CD4-positive, alpha-beta T cell treated with Interleukin-17A for 4 hours (primary cell): ENCODE measurements around the gene NELL1.
"Not testable (repeated sequence)": the region's sequence is repeated elsewhere in the genome, so short reads cannot be mapped to it uniquely, and the experiment has no call there.

Source experiments
- DNase-seq: peaks from one replicate; pipeline ENCODE4 v3.0.0-alpha.2; 2020; ENCODE audit warnings: mixed read lengths

NELL1 gene

DNA sequence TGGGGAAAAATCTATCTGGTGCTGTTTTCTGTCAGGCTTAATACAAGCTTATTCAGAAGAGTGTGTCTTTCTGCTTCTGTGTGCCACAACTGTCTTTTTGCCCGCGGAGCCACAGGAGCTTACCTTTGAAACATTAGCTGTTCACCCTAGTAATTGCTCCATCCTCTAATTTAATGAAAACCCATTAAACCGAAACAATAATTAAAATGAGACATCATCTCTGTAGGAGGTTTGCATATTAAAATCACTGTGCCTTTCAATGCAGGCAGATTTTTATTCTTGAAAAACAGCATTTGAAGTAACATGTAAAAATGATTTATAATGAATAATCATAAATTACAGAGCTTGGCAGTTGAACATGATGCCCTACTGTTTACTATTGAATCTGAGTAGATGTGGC is 102.3 kb downstream of the NELL1 start:
- DNase-seq: no peak

GRCh38 chr11:20775331-20775730 is 105.9 kb downstream of the NELL1 start:
- no peak for DNase-seq

DNA sequence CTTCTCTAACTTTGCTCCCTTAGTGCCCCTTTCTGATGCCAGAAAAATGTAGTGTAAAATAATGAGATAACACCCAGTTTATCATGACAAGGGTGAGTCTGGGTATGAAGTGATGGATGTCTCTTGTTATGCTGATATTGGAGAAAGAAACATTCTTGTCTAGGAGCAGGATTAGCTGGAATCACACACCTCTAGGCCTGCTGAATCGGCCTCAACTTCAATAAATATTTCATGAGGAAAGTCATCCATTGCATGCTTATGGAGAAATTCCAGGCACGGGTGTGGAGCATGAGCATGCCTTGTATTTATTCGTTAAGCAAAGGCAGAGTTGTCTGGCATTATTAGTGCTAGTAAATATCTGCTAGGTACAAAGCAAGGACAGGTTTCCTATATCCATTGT is 113.4 kb downstream of the NELL1 start:
- no peak for DNase-seq

GRCh38 chr11:20783220-20783619 is 113.8 kb downstream of the NELL1 start:
- DNase-seq: no peak

DNA sequence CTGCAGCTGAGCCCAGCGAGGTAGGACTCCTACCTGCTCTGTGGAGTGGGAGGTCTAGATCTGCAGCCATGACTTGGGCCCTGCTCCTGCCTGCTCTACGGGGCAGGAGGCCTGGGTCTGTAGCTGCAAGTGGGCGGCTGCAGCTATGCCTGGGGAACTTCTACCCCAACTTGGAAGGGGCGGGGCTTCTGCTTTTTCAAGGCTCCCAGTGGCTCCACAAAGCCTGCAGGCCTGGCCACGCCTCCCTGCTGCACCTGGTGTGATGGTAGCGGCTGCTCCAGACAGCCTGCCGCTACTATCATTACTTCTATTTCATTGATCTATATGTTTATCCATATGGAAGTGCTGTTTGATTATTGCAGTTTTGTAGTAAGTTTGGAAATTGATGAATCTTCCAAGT is 121.2 kb downstream of the NELL1 start:
- DNase-seq: no peak

DNA sequence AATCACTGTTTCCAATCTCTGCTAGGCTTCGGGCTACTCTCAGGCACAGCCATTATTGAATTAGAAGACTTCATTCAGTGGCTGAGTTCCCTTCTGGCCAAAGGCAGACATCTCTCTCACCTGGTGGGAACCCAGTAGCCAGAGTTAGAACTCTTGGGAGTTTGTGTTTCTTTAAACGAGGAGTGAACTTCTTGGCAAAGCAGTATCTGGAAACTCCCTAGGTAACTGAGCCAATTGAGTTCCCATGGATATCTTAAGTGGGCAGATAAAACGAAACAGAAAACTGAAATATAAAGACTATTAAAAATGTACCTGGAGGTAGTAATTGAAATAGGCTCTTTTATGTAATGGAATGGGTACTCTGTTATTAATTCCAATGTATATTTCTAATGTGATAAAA is 125.6 kb downstream of the NELL1 start:
- no peak for DNase-seq

GRCh38 chr11:20808328-20808727 is 138.9 kb downstream of the NELL1 start:
- no peak for DNase-seq

DNA sequence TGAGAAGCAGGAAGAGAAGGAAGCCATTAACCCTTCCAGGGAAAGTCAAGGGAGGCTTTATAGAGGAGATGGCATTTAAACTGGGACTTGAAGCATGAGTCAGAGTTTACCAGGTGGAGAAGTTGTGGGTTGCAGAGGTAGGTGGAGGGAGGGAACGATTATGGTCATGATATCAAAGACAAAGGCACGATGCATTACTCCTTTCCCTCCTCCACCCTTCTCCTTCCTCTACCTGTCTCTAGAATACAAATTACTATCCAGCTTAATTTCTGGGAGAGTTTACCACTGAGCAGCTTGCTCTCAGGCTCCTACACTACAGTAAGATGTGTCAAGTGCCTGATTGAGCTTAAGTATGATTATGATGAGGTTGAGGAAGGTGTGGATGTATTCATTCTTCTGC is 151.7 kb downstream of the NELL1 start:
- DNase-seq: no peak

GRCh38 chr11:20821470-20821869 is 152.1 kb downstream of the NELL1 start:
- no peak for DNase-seq

DNA sequence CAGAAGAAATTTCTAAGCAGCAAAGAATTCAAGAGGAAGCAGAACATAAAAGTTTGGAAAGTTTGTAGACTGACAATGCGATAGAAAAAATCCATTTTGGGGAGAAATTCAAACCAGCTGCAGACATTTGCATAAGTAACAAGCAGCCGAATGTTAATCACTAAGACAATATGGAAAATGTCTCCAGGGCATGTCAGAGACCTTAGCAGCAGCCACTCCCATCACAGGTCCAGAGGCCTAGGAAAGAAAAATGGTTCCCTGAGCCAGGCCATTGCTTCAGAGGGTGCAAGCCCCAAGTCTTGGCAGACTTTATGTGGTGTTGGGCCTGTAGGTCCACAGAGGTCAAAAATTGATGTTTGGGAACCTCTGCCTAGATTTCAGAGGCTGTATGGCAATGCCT is 155.4 kb downstream of the NELL1 start:
- no peak for DNase-seq

DNA sequence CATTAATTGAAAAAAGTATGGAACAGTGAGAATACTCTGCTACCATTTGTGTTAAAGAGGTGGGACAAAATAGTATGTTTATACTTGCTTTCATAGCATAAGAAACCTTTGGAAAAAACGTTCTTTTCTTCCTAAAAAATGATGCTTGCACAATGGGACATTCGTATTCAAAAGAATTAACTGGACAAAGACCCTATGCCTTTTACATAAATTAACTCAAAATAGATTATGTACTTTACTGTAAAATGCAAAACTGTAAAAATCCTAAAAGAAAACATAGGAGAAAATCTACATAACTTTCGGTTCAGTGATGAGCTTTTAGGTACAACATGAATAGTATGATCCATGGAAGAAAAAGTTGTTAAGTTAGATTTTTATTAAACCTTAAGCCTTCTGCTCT is 166.2 kb downstream of the NELL1 start:
- DNase-seq: no peak

GRCh38 chr11:20839231-20839630 is 169.8 kb downstream of the NELL1 start:
- no peak for DNase-seq

DNA sequence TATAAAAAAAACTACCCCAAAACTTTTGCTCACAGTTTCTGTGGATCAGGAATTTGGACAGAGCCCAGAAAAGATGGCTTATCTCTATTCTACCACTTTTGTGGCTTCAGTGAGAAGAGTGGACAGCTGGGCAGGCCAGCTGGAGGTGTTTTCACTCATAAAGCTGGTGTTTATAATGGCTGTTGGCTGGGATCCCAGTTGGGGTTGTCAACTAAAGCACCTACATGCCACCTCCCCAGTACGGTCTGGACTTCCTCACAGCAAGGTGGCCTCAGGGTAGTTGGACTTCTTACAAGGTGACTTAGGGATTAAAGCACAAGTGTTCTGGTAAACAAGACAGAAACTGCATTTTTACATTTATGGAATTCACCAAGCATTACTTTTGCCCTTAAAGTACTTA is 171.0 kb downstream of the NELL1 start:
- no peak for DNase-seq

DNA sequence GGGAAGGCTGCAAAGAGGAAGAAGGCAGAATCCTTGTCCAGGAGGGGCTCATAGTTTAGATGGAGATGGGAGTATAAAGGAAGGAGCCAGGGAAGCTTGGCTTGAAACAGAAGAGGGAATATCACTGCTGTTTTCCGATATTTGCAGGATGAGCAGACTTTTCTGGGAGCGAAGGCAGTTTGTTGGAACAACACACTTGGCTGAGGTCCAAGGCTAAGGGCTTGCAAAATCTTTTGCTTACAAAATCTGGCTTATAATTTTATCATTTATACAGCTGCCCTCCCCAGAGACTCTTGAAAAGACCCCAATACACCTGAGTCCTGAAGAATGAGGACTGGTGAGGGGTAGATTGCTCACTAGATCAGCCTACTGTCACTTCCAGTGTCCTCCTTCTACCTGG is 174.8 kb downstream of the NELL1 start:
- DNase-seq: no peak

DNA sequence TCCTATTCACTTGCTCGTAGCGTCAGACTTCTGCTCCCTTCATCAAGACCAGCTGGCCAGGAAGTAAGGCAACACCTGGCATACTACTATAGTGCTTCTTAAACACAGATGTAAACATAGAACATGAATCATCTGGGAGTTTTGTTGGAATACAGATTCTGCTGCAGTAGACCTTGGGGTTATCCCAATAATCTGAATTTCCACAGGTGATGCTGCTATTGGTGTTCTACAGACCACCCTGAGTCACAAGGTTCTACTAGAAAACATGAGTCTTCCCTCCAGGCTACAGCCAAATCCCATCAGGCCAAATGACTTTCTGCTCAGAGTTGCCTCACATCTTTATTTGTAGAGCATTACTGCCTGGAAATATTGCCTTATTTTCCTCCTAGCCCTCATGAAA is 175.2 kb downstream of the NELL1 start:
- no peak for DNase-seq

- DNase-seq: no peak
These were observed 185.0 kb downstream of the NELL1 start for GRCh38 chr11:20854215-20854955.

DNA sequence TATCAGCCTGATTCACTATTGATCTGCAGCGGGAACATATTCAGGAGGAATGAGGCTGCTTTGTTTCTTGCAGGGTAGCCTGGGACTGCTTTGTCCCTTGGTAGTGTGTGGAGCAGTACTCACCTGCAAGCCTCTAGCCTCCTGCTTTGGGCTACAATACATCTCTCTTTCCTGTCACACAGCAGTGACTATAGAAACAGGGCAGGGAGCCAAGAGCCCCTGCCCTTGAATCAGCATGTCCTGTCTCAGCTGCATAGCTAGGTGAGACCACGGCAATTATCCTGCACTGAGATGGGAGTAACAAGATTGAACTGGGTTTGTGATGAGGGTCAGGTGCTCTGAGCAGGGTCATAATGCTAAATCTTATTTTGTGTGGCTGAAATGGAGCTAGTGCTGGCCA is 191.9 kb downstream of the NELL1 start:
- DNase-seq: no peak

GRCh38 chr11:20862263-20862662 is 192.9 kb downstream of the NELL1 start:
- DNase-seq: not testable (repeated sequence)

DNA sequence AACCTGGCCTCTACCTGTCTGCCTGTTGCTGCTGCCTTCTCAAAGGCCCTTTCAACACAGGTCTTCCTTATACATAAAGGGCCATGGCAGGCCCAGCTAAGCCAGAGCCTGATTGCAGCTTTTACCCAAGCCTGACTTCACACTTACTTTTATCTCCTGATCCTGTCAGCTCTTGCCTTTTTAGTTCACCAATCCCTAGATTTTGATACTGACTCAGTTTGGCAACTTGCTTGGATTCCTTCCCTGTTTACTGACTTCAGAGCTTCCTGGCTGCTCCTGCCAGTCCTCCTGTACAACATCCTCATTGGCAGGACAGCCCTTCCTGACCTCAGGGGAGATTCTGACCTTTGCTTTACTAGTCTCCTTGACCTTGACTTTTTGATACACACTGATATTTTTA is 195.2 kb downstream of the NELL1 start:
- no peak for DNase-seq

DNA sequence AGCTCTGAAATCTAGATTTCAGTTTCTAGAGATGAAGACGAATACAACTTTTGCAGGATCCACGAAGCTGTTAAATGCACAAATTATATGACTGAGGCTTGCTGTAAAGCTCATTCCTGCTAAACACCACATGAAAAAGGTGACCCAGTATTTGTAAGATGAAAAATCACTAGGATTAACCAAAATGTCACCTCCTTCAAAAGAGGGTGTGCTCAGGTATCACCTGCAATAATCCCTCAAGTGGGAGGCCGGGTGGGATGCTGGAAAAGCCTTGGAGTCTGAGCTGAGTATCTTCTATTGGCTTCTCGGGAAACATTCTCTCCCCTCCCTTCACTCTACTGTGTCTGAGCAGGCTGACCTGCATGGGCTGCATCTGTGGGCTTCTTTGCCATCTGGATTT is 195.8 kb downstream of the NELL1 start:
- DNase-seq: no peak

- no peak for DNase-seq
These were observed 199.7 kb downstream of the NELL1 start for GRCh38 chr11:20869123-20869522.

DNA sequence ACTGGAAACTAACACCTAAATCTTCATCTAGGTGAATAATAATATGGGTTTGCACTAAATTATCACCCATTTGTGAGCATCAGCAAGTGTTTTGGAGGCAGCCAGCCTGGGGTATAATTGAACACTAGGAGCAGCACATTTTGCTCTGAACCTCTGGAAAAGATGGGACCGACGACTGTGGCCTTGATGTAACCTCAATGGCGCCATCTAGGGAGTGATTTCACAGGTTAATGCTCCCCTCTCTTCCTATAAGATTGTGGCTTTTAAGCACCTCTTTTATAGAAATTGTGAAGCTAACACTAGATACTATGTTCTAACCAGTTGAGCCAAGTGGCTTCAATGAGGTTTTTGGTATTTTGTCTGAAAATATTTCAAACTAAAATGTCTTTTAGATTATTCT is 203.7 kb downstream of the NELL1 start:
- DNase-seq: no peak

DNA sequence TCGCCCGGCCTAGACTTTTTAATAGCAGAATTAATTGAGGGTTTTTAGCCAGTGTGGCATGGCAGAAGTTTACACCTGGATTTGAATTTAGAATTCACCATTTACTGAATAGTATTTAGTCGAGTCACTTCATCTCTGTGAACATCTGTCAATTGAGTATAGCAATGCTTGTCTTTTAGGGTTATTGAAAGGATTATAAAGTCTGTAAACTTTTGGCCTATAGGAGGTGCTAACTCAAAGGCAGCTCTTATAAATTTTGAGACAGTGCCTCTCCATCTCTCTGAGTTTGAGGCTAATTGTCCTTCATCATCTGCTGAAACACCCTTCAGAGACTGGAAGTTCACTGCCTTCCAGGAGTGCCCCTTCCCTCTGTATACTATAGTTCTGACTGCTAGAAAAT is 205.0 kb downstream of the NELL1 start:
- DNase-seq: no peak

DNA sequence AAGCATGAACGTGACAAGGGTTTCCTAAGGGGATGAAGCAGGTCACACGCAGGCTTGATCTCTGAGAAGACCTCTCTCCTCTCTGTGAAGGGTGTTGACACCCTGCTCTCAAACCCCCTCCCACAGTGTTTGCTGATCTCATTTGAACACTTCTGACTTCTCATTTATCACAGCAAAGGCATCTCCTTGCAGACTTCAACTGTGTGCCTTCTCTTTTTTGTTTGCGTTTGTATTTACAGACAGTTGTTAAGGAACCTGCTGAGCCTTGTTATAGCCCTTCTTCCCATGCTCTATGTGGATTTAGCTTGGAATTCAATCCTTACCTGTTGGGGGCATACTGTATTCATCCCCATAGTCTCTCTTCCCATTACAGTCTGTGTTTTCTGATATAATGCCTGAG is 206.5 kb downstream of the NELL1 start:
- no peak for DNase-seq

DNA sequence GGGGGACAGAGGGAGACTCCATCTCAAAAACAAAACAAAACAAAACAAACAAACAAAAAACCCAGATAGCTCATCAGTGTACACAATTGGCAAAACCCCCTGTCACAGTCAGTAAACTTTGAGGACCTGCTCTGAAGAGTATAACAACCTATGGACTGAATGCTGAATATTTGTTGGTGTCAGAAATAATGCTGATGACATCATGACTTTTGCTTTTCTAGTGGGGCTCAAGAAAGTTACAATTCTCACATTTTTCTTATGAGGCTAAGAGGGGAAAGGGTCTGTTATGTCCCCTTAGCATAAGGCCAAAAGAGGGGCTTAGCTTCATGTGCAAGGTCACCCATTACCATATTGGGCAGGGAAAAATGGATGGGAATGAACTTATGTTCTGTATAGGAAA is 207.4 kb downstream of the NELL1 start:
- no peak for DNase-seq

- no peak for DNase-seq
These were observed 210.7 kb downstream of the NELL1 start for GRCh38 chr11:20880094-20880493.
